Measurements from ENCODE around the gene NSMF.

DNA sequence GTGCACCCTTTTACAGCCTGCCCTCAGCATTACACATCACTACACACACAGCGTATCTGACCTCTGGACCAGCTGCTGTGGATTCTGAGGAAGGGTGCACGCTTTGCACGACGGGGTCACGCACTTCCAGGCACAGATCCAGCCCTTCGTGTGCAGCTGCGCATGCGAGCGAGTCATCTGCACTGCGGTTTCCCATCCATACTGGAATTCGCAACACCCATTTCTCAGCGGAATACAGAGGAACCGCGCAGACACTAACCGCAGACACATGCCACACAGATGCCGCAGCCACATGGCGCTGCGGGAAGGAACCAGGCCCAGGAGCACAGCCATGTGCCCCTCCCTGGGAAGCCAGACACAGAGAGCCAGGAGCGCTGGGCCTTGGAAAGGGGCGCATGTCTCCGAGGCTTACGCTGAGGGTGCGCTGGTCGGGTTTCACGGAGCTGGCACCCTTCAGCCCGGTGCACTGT is 47.6 kb upstream of the NSMF start:
- no peak for TF ChIP-seq CTCF (IDR thresholded peaks at IDR 0.05 in 8 of 11, conservative IDR thresholded peaks at IDR 0.05 in 3 of 11)
- no peak for TF ChIP-seq POLR2AphosphoS5 (IDR thresholded peaks at IDR 0.05)
- no peak for TF ChIP-seq POLR2A (IDR thresholded peaks at IDR 0.05)
